HCT116 (cell line): ENCODE results near the gene MYO3B. TPM values are rescaled to one million over a fixed set of nuclear protein-coding genes. Genes with fewer than 3 reads are reported as not detected.

ENCODE experiments used
- ATAC-seq: fragments of 200-7000 bp; cut with Tn5 transposase; 2 replicates; pipeline ENCODE4 v1.9.1; 2020; ENCODE audit warnings: mild to moderate bottlenecking, moderate library complexity
- BruUV-seq: library from RNA; stranded (reverse); fragments of 400-500 nt; replicated peaks from 2 replicates; lab custom pipeline; 2021; lab: Mats Ljungman, UMichigan
- CTCF ChIA-PET: fragments of 300-600 bp; sonication (Branson Sonifier 250); formaldehyde crosslinking; loops from one replicate; lab custom pipeline; 2021; ENCODE audit warnings: antibody characterized with exemption; lab: Charles Lee
- POLR2A ChIA-PET: fragments of 300-600, 350-600 bp; sonication (Branson Sonifier 250); formaldehyde crosslinking; loops from one replicate; lab custom pipeline; 2021; ENCODE audit warnings: antibody characterized with exemption; lab: Charles Lee
- RAD21 ChIA-PET, 2 experiments: fragments of 300-600 bp; sonication (Branson Sonifier 250); formaldehyde crosslinking; loops; one replicate each; lab custom pipeline; 2023; ENCODE audit warnings: low total read pairs in 2 of 2; ENCODE audit not compliant: uncharacterized antibody in 2 of 2, unreplicated experiment in 2 of 2, low non-redundant PET in 1 of 2; lab: Charles Lee
- DNase-seq: peaks from one replicate; pipeline ENCODE4 v3.0.0-alpha.2; 2010; ENCODE audit warnings: low read depth, low spot score
- H2AFZ ChIP-seq: fragments of 200-600 bp; shearing (Covaris generic), sonication (generic); 2 replicates; pipeline ENCODE4 v1.6.1; 2017; ENCODE audit warnings: low read depth, mixed run types, mixed read lengths, antibody characterized with exemption, low read length; ENCODE audit not compliant: poor library complexity, severe bottlenecking
- H3K27ac ChIP-seq: 2 replicates; pipeline ENCODE4 v1.5.1; 2012; ENCODE audit warnings: low read depth, low read length
- H3K27me3 ChIP-seq: fragments of 200-600 bp; sonication (generic); 2 replicates; pipeline ENCODE4 v1.6.1; 2016; ENCODE audit warnings: mixed run types, low read length, mixed read lengths; ENCODE audit not compliant: insufficient read depth
- H3K36me3 ChIP-seq, 2 experiments: fragments of 200-500 bp in 1 of 2; fragments of 200-600 bp in 1 of 2; sonication (Bioruptor generic) in 1 of 2; sonication (generic) in 1 of 2; 2 replicates each; pipeline versions ENCODE4 v1.5.1 to v1.6.1; 2014 to 2016; ENCODE audit warnings: low read length in 2 of 2, inconsistent platforms in 1 of 2, mixed read lengths in 1 of 2, mixed run types in 1 of 2; ENCODE audit not compliant: insufficient read depth in 2 of 2, control insufficient read depth in 1 of 2
- H3K4me1 ChIP-seq, 2 experiments: fragments of 200-600 bp in 1 of 2; sonication (generic) in 1 of 2; 2 replicates each; pipeline versions ENCODE4 v1.5.1 to v1.6.1; 2012 to 2017; ENCODE audit warnings: low read length in 2 of 2, inconsistent platforms in 1 of 2, mild to moderate bottlenecking in 1 of 2, mixed read lengths in 1 of 2, mixed run types in 1 of 2, moderate library complexity in 1 of 2; ENCODE audit not compliant: insufficient read depth in 2 of 2, control insufficient read depth in 1 of 2
- H3K4me2 ChIP-seq: fragments of 200-600 bp; sonication (generic); 2 replicates; pipeline ENCODE4 v1.6.1; 2017; ENCODE audit warnings: mixed run types, low read length, mixed read lengths
- H3K4me3 ChIP-seq, 2 experiments: fragments of 200-600 bp in 1 of 2; sonication (generic) in 1 of 2; replicated peaks in 1 of 2; 2 replicates each; pipeline ENCODE4 v1.5.1; 2011 to 2016; ENCODE audit warnings: low read length in 2 of 2, control low read depth in 1 of 2, low read depth in 1 of 2, mild to moderate bottlenecking in 1 of 2, mixed read lengths in 1 of 2, mixed run types in 1 of 2
- H3K79me2 ChIP-seq: fragments of 200-600 bp; sonication (generic); 2 replicates; pipeline ENCODE4 v1.6.1; 2017; ENCODE audit warnings: mild to moderate bottlenecking, mixed run types, low read length, moderate library complexity, mixed read lengths; ENCODE audit not compliant: insufficient read depth
- H3K9ac ChIP-seq: fragments of 200-600 bp; sonication (generic); 2 replicates; pipeline ENCODE4 v1.6.1; 2016; ENCODE audit warnings: low read length, mixed read lengths
- H3K9me2 ChIP-seq: fragments of 200-600 bp; sonication (generic), shearing (Covaris generic); 2 replicates; pipeline ENCODE4 v1.6.1; 2017; ENCODE audit warnings: mixed run types, mild to moderate bottlenecking, moderate library complexity; ENCODE audit not compliant: insufficient read depth
- H3K9me3 ChIP-seq, 2 experiments: fragments of 200-500 bp in 1 of 2; fragments of 200-600 bp in 1 of 2; sonication (Bioruptor generic) in 1 of 2; sonication (generic) in 1 of 2; 2 replicates each; pipeline ENCODE4 v1.6.1; 2014 to 2017; ENCODE audit warnings: low read length in 2 of 2, mixed read lengths in 2 of 2, inconsistent platforms in 1 of 2, low read depth in 1 of 2, mild to moderate bottlenecking in 1 of 2, mixed run types in 1 of 2, moderate library complexity in 1 of 2; ENCODE audit not compliant: control insufficient read depth in 1 of 2, insufficient read depth in 1 of 2
- H4K20me1 ChIP-seq: fragments of 200-600 bp; sonication (generic), shearing (Covaris generic); 2 replicates; pipeline ENCODE4 v1.6.1; 2017; ENCODE audit warnings: mixed run types, mild to moderate bottlenecking, moderate library complexity; ENCODE audit not compliant: insufficient read depth
- CBX3 ChIP-seq: IDR thresholded peaks from 2 replicates; pipeline ENCODE4 v1.6.1; 2012; ENCODE audit warnings: low read depth
- CTCF ChIP-seq, 3 experiments: fragments of 200-600 bp in 1 of 3; sonication (generic) in 1 of 3; IDR thresholded peaks in 2 of 3; conservative IDR thresholded peaks in 1 of 3; 2 replicates each; pipeline ENCODE4 v1.5.1; 2012 to 2017; ENCODE audit warnings: low read depth in 2 of 3, low read length in 2 of 3, antibody characterized with exemption in 1 of 3, borderline replicate concordance in 1 of 3, control low read depth in 1 of 3, mild to moderate bottlenecking in 1 of 3, mixed read lengths in 1 of 3, mixed run types in 1 of 3, moderate library complexity in 1 of 3; ENCODE audit not compliant: insufficient read depth in 1 of 3
- EGR1 ChIP-seq: IDR thresholded peaks from 2 replicates; pipeline ENCODE4 v1.6.1; 2012; ENCODE audit warnings: low read depth
- ELF1 ChIP-seq: IDR thresholded peaks from 2 replicates; pipeline ENCODE4 v1.6.1; 2012; ENCODE audit warnings: low read depth, borderline replicate concordance
- EZH2 ChIP-seq: fragments of 200-600 bp; sonication (generic); IDR thresholded peaks from 2 replicates; pipeline ENCODE4 v1.6.1; 2017; ENCODE audit warnings: antibody characterized with exemption, mixed run types
- EZH2phosphoT487 ChIP-seq: fragments of 200-600 bp; IDR thresholded peaks from 2 replicates; pipeline ENCODE4 v1.6.1; 2018; ENCODE audit warnings: antibody characterized with exemption, borderline replicate concordance
- FOSL1 ChIP-seq: IDR thresholded peaks from 2 replicates; pipeline ENCODE4 v1.6.1; 2012; ENCODE audit warnings: low read depth
- JUND ChIP-seq: IDR thresholded peaks from 2 replicates; pipeline ENCODE4 v1.6.1; 2012
- POLR2A ChIP-seq: IDR thresholded peaks from 2 replicates; pipeline ENCODE4 v1.7.0; 2011; ENCODE audit warnings: borderline replicate concordance; ENCODE audit not compliant: insufficient read depth, insufficient read length; ENCODE audit errors: extremely low read depth
- POLR2AphosphoS5 ChIP-seq: IDR thresholded peaks from 2 replicates; pipeline ENCODE4 v1.6.1; 2011; ENCODE audit warnings: mild to moderate bottlenecking, low read depth, low read length, moderate library complexity
- RAD21 ChIP-seq: IDR thresholded peaks from 2 replicates; pipeline ENCODE4 v1.6.1; 2012; ENCODE audit warnings: low read depth, mild to moderate bottlenecking
- REST ChIP-seq: IDR thresholded peaks from 2 replicates; pipeline ENCODE4 v1.6.1; 2012; ENCODE audit warnings: low read depth
- SIN3A ChIP-seq: IDR thresholded peaks from 2 replicates; pipeline ENCODE4 v1.6.1; 2012; ENCODE audit warnings: low read depth
- SP1 ChIP-seq: IDR thresholded peaks from 2 replicates; pipeline ENCODE4 v1.6.1; 2012; ENCODE audit warnings: low read depth
- SRF ChIP-seq: IDR thresholded peaks from 2 replicates; pipeline ENCODE4 v1.6.1; 2012; ENCODE audit warnings: low read depth
- TCF7L2 ChIP-seq: IDR thresholded peaks from 2 replicates; pipeline ENCODE4 v1.7.0; 2011; ENCODE audit warnings: borderline replicate concordance, inconsistent platforms; ENCODE audit not compliant: insufficient read depth, insufficient read length; ENCODE audit errors: extremely low read depth
- YY1 ChIP-seq: IDR thresholded peaks from 2 replicates; pipeline ENCODE4 v1.6.1; 2011; ENCODE audit warnings: low read length, low read depth, moderate library complexity, mild to moderate bottlenecking; ENCODE audit not compliant: insufficient replicate concordance; ENCODE audit errors: extremely low read depth
- ZFX ChIP-seq: fragments of 450-650 bp; IDR thresholded peaks from 2 replicates; pipeline ENCODE4 v1.6.1; 2017
- ZNF274 ChIP-seq: fragments of 200-500 bp; sonication (Bioruptor generic); IDR thresholded peaks from 2 replicates; pipeline ENCODE4 v1.6.1; 2014; ENCODE audit warnings: mild to moderate bottlenecking, low read depth, low read length, inconsistent platforms
- intact Hi-C: fragments of 100-400 bp; cut with micrococcal nuclease; formaldehyde crosslinking; loops from 2 replicates; pipeline ENCODE4 v1.10.0; 2022
- total RNA-seq: library from RNA; stranded (reverse); gene quantifications from one replicate; pipeline ENCODE4 v1.2.1, GENCODE V29; 2021; ENCODE audit not compliant: unreplicated experiment
- TF ChIP-seq, protein P1 (sequence below): IDR thresholded peaks from 2 replicates; pipeline ENCODE4 v1.6.1; 2011; ENCODE audit warnings: mild to moderate bottlenecking, low read length, moderate library complexity; ENCODE audit not compliant: insufficient replicate concordance; ENCODE audit errors: extremely low read depth
- TF ChIP-seq, protein P2 (sequence below): IDR thresholded peaks from 2 replicates; pipeline ENCODE4 v1.6.1; 2012
- TF ChIP-seq, protein P3 (sequence below): IDR thresholded peaks from 2 replicates; pipeline ENCODE4 v1.6.1; 2012

MYO3B gene
- total RNA-seq, 1 experiment from 2014 or later: not detected

GRCh38 chr2:170525566-170525900 is 347.6 kb downstream of the MYO3B start:
- Histone ChIP-seq H3K27me3 (no peaks in the 10 kb centered on the region), H3K36me3 (no peaks in the 10 kb centered on the region), H3K9ac (no peak overlapping the region), H3K79me2 (no peaks in the 10 kb centered on the region), H3K27ac (no peak overlapping the region), H4K20me1 (no peaks in the 10 kb centered on the region), H3K4me3 (no peak overlapping the region; a peak in 1 of 4 replicates), H2AFZ (peak overlapping the region; percentile 97), H3K4me2 (peak overlapping the region; percentile 62), H3K9me2 (no peaks in the 10 kb centered on the region), H3K9me3 (no peaks in the 10 kb centered on the region), H3K4me1 (peaks cover 11 to 21% of the 10 kb centered on the region in 2 experiments; a peak in 3 of 4 replicates)
- ChIA-PET CTCF (interaction anchor here (0.6 kb wide), 1 partner anchor 125 kb away, joined by 5 read pairs; no protein-coding TSS in a partner anchor), POLR2A (no interaction called here), RAD21 (no interaction called here)
- BruUV-seq: no TSS peak
- peak; percentile 92 for ATAC-seq
- peak; percentile 71 for DNase-seq
- intact Hi-C loops: no loop called here
- TF ChIP-seq, protein P1, sequence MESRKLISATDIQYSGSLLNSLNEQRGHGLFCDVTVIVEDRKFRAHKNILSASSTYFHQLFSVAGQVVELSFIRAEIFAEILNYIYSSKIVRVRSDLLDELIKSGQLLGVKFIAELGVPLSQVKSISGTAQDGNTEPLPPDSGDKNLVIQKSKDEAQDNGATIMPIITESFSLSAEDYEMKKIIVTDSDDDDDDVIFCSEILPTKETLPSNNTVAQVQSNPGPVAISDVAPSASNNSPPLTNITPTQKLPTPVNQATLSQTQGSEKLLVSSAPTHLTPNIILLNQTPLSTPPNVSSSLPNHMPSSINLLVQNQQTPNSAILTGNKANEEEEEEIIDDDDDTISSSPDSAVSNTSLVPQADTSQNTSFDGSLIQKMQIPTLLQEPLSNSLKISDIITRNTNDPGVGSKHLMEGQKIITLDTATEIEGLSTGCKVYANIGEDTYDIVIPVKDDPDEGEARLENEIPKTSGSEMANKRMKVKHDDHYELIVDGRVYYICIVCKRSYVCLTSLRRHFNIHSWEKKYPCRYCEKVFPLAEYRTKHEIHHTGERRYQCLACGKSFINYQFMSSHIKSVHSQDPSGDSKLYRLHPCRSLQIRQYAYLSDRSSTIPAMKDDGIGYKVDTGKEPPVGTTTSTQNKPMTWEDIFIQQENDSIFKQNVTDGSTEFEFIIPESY: no peak
- TF ChIP-seq ELF1 (no peak), ZNF274 (no peak), FOSL1 (peak; percentile 76), POLR2AphosphoS5 (no peak), REST (no peak), CBX3 (peak; percentile 53; the same call in 1 of the 2 replicates), SP1 (0 out of 2 replicates have a peak, but pooled peaks have one; percentile 25), SIN3A (no peak), RAD21 (no peak), SRF (no peak), ZFX (no peak), EZH2 (no peak), POLR2A (no peak), YY1 (no peak), JUND (peak; percentile 79), EZH2phosphoT487 (no peak), EGR1 (no peak), TCF7L2 (no peak), CTCF (IDR thresholded peaks at IDR 0.05 in 2 of 3, conservative IDR thresholded peaks at IDR 0.05 in 1 of 3; ENCODE audit: borderline replicate concordance in 1 of 3, insufficient read depth in 1 of 3, low read depth in 2 of 3, low read length in 2 of 3) (no peak)
- TF ChIP-seq, protein P2, sequence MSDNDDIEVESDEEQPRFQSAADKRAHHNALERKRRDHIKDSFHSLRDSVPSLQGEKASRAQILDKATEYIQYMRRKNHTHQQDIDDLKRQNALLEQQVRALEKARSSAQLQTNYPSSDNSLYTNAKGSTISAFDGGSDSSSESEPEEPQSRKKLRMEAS: no peak
- TF ChIP-seq, protein P3, sequence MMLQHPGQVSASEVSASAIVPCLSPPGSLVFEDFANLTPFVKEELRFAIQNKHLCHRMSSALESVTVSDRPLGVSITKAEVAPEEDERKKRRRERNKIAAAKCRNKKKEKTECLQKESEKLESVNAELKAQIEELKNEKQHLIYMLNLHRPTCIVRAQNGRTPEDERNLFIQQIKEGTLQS: no peak
